Retina (tissue), 1 donor: ENCODE data around the gene CACNA1I.
A peak's percentile ranks its signal among the peaks of the same experiment; 100 is the strongest.

Source experiments
- DNase-seq: peaks from one replicate; pipeline ENCODE4 v3.0.0-alpha.2; 2016

Gene CACNA1I

GRCh38 chr22:39705386-39705785 lies 134.8 kb downstream of the CACNA1I start:
- no peak for DNase-seq

GRCh38 chr22:39706376-39707140 lies 136.0 kb downstream of the CACNA1I start:
- peak; percentile 55 for DNase-seq

- DNase-seq: no peak
These were observed 136.8 kb downstream of the CACNA1I start for GRCh38 chr22:39707351-39707750.

- no peak for DNase-seq
These were observed 137.3 kb downstream of the CACNA1I start for GRCh38 chr22:39707816-39708215.

GRCh38 chr22:39710380-39711150 lies 140.0 kb downstream of the CACNA1I start:
- DNase-seq: no peak

GRCh38 chr22:39712081-39712480 lies 141.5 kb downstream of the CACNA1I start:
- DNase-seq: no peak

GRCh38 chr22:39712751-39713525 lies 142.4 kb downstream of the CACNA1I start:
- DNase-seq: no peak

- DNase-seq: no peak
These were observed 143.3 kb downstream of the CACNA1I start for GRCh38 chr22:39713799-39714290.

GRCh38 chr22:39714321-39714720 lies 143.8 kb downstream of the CACNA1I start:
- DNase-seq: no peak

GRCh38 chr22:39715778-39716495 lies 145.4 kb downstream of the CACNA1I start:
- DNase-seq: no peak

- no peak for DNase-seq
These were observed 146.0 kb downstream of the CACNA1I start for GRCh38 chr22:39716534-39716933.

- DNase-seq: no peak
These were observed 146.5 kb downstream of the CACNA1I start for GRCh38 chr22:39717099-39717498.

- no peak for DNase-seq
These were observed 147.7 kb downstream of the CACNA1I start for GRCh38 chr22:39718206-39718605.

GRCh38 chr22:39718921-39719475 lies 148.4 kb downstream of the CACNA1I start:
- DNase-seq: no peak

- no peak for DNase-seq
These were observed 149.3 kb downstream of the CACNA1I start for GRCh38 chr22:39719559-39720450.

- no peak for DNase-seq
These were observed 150.9 kb downstream of the CACNA1I start for GRCh38 chr22:39721206-39722031.

GRCh38 chr22:39722032-39722325 lies 151.4 kb downstream of the CACNA1I start:
- no peak for DNase-seq

GRCh38 chr22:39722501-39722900 lies 151.9 kb downstream of the CACNA1I start:
- no peak for DNase-seq

GRCh38 chr22:39723463-39723862 lies 152.9 kb downstream of the CACNA1I start:
- no peak for DNase-seq

GRCh38 chr22:39723899-39724351 lies 153.4 kb downstream of the CACNA1I start:
- DNase-seq: no peak
